Natural killer cell treated with Interleukin-12 subunit alpha and Interleukin-12 subunit beta and Interleukin-15 and Interleukin-18, amount 100 ng/mL, for 72 hours (primary cell): ENCODE results near the gene GGA2. TPM values are rescaled to one million over a fixed set of nuclear protein-coding genes. Genes with fewer than 3 reads are reported as not detected.
"Not testable (repeated sequence)": the region's sequence is repeated elsewhere in the genome, so short reads cannot be mapped to it uniquely, and the experiment has no call there.

Experiments used
- ATAC-seq, 2 donors: fragments of 150-1000 bp; cut with Tn5 transposase in 1 of 2; sonication (Bioruptor Pico), chemical (Tn5 transposase) in 1 of 2; 2 replicates each; pipeline ENCODE4 v1.10.0; 2021
- DNase-seq: peaks from one replicate; pipeline ENCODE4 v3.0.0; 2022; ENCODE audit warnings: low spot score
- H3K27ac Mint-ChIP-seq, 2 donors: 1 replicate in 1 of 2; 2 replicates in 1 of 2; pipeline ENCODE4 v1.8.0; 2022; ENCODE audit warnings: mixed read lengths in 2 of 2, mild to moderate bottlenecking in 1 of 2, moderate library complexity in 1 of 2
- H3K27me3 Mint-ChIP-seq, 2 donors: 1 replicate in 1 of 2; 2 replicates in 1 of 2; pipeline ENCODE4 v1.8.0; 2022; ENCODE audit warnings: mixed read lengths in 2 of 2
- H3K36me3 Mint-ChIP-seq: one replicate; pipeline ENCODE4 v1.8.0; 2022; ENCODE audit warnings: mixed read lengths
- H3K4me1 Mint-ChIP-seq, 2 donors: 1 replicate in 1 of 2; 2 replicates in 1 of 2; pipeline ENCODE4 v1.8.0; 2022; ENCODE audit warnings: low read depth in 2 of 2, mixed read lengths in 2 of 2, mild to moderate bottlenecking in 1 of 2
- H3K4me3 Mint-ChIP-seq: one replicate; pipeline ENCODE4 v1.8.0; 2022; ENCODE audit warnings: mixed read lengths
- H3K9me3 Mint-ChIP-seq: 2 replicates; pipeline ENCODE4 v1.8.0; 2022; ENCODE audit warnings: mixed read lengths
- total RNA-seq, 2 donors: library from RNA; stranded (reverse); gene quantifications; one replicate each; pipeline ENCODE4 v1.2.3, GENCODE V29; 2022

GGA2 gene
- total RNA-seq, 2 donors from 2014 or later = 61.0 to 97.3 TPM

DNA sequence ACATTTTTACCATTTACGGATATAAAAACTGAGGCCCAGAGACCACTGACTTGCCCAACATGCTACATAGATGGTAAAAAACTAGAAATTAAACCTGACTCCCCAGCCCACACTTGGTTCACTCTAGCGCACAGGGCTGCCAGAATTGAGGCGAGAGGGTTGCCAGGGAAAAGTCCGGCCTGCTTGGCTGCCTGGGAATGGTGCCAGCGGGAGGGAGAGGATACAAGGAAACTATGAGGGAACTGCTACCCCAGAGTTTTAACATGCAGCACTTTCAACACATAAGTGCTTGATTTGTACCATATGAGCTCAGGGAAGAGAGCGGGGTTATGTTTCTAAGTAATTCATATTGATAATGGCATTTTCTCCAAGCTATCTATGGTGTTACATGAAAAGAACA, 47.3 kb downstream of the GGA2 start:
- not testable (repeated sequence) for DNase-seq, H3K36me3 Mint-ChIP-seq, H3K9me3 Mint-ChIP-seq, H3K27ac Mint-ChIP-seq, H3K4me1 Mint-ChIP-seq, ATAC-seq, H3K4me3 Mint-ChIP-seq, H3K27me3 Mint-ChIP-seq

DNA sequence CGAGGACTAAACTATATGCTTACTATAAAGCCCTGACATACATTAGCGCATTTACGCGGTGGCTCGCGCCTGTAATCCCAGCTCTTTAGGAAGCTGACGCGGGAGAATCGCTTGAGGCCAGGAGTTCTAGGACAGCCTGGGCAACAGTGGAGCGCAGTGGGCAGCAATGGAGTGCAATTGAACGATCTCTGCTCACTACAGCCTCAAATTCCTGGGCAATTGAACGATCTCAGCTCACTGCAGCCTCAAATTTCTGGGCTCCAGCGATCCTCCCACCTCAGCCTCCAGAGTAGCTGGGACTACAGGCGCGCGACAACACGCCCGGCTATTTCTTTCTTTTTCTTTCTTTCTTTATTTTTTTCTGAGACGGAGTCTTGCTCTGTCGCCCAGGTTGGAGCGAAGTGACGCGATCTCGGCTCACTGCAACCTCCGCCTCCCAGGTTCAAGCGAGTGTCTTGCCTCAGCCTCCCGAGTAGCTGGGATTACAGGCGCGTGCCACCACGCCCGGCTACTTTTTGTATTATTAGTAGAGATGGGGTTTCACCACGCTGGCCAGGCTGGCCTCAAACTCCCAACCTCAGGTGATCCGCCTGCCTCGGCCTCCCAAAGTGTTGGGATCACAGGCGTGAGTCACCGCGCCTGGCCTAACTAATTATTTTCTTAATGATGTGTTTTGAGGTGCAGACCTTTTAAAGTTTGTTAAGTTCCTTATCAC, 56.8 kb downstream of the GGA2 start:
- DNase-seq = no peak
- Mint-ChIP-seq H3K4me1 (peaks cover 26 to 28% of the 10 kb centered on the region in 2 donors), H3K4me3 (peak overlapping the region; percentile 100), H3K27me3 (no peaks in the 10 kb centered on the region), H3K27ac (peak overlapping the region; percentile 87 to 95), H3K36me3 (no peaks in the 10 kb centered on the region), H3K9me3 (no peaks in the 10 kb centered on the region)
- ATAC-seq = no peak

DNA sequence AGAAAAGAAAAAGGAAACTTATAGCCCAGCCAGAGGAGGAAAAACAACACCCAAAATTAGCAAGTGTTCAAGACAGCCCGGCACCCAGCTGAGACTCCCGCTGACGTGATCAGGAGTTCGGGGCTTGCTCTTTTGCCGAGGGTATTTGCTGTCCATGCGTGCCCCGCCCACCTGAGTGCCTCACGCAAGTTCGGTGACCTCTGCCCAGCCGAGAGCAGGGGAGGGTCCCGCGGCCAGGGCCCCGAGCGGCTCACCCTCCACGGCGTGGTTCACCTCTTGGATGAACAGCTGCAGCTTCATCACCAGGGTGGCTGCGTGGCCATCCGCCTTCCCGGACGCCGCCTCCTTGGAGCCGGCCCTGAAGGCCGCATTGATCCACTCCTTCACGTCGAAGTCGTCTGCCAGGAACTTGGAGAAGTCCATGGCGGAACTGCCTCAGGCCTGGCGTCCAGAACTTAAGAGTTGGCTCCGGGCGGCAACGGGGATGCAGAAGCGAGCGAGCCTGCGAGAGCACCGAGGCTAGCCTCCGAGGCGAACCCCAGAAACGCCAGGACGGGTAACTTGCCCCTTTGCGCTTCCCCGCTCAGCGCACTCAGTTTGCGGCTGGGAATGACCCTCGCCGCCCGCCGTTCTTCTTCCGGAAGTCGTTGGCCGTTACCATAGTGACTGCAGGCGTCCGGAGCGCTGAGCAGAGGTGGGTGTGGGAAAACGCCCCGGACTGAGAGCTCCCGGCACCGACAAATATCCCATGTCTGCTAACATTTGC, 57.5 kb downstream of the GGA2 start, which contains the start of gene COG7:
COG7 (minus strand) TSS at position 618 of the 766 bp plus-strand sequence; CDS start at position 423, 195 bp downstream.
- Mint-ChIP-seq H3K36me3 (no peaks in the 10 kb centered on the region), H3K9me3 (no peaks in the 10 kb centered on the region), H3K27ac (peak within 1 kb of the TSS; percentile 87 to 95), H3K27me3 (no peaks in the 10 kb centered on the region), H3K4me3 (peak within 1 kb of the TSS; percentile 100), H3K4me1 (peaks cover 26 to 28% of the 10 kb centered on the region in 2 donors)
- ATAC-seq = peak; percentile 95 to 96
- DNase-seq = peak; percentile 91

DNA sequence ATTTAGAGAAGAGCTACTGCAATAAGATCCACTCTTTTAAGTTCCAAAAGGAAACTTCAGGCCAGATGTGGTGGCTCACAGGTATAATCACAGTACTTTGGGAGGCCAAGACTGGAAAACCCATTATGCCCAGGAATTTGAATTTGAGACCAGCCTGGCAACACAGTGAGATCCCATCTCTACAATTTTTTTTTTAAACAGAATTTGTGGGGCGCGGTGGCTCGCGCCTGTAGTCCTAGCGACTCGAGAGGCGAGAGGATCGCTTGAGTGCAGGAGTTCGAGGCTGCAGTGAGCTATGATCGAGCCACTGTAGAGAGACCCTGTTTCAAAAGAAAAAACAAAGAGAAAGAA, 58.1 kb downstream of the GGA2 start:
- Mint-ChIP-seq H3K36me3 (no peaks in the 10 kb centered on the region), H3K4me3 (peak overlapping the region; percentile 100), H3K27ac (peak overlapping the region; percentile 87 to 95), H3K27me3 (no peaks in the 10 kb centered on the region), H3K4me1 (peaks cover 26 to 28% of the 10 kb centered on the region in 2 donors), H3K9me3 (no peaks in the 10 kb centered on the region)
- no peak for DNase-seq
- no peak for ATAC-seq

DNA sequence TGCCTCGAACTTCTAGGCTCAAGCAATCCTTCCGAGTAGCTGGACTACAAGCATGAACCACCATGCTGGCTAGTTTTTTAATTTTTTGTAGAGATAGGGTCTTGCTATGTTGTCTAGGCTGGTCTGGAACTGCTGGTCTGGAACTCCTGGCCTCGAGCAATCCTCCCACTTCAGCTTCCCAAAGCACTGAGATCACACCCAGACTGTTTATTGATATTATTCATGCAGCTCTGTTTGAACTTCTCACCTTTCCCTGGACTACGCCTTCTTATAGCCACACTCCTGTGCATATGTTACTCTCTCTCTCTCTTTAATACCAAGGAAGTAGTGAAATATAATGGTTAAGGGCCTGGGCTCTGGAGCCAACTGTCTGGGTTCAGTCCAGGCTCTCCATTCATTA, 61.9 kb downstream of the GGA2 start:
- Mint-ChIP-seq H3K27ac (no peak overlapping the region), H3K4me3 (no peak overlapping the region)
- no peak for ATAC-seq

DNA sequence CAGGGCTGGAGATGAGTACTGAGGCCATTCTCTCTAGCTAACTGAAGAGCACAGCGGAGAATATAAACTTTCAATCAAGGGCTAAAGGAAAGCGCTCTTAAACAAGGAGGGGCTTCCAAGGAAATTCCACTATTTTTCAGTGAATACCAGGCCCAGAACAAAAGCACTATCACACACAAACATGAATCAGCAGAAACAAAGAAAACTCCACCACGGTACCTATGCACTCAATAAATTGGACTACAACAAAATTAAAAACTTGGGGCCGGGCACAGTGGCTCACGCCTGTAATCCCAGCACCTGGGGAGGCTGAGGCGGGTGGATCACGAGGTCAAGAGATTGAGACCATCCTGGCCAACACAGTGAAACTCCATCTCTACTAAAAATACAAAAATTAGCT, 72.8 kb downstream of the GGA2 start:
- not testable (repeated sequence) for H3K27me3 Mint-ChIP-seq, H3K4me1 Mint-ChIP-seq, H3K4me3 Mint-ChIP-seq, DNase-seq, H3K9me3 Mint-ChIP-seq, H3K27ac Mint-ChIP-seq, ATAC-seq
- peaks cover 11% of the 10 kb centered on the region for H3K36me3 Mint-ChIP-seq

More for the DNA sequence above, 61.9 kb downstream of the GGA2 start:
- Mint-ChIP-seq H3K4me1 (peaks cover 20 to 24% of the 10 kb centered on the region in 2 donors), H3K36me3 (no peaks in the 10 kb centered on the region), H3K27me3 (no peaks in the 10 kb centered on the region), H3K9me3 (no peaks in the 10 kb centered on the region)
- DNase-seq = no peak

DNA sequence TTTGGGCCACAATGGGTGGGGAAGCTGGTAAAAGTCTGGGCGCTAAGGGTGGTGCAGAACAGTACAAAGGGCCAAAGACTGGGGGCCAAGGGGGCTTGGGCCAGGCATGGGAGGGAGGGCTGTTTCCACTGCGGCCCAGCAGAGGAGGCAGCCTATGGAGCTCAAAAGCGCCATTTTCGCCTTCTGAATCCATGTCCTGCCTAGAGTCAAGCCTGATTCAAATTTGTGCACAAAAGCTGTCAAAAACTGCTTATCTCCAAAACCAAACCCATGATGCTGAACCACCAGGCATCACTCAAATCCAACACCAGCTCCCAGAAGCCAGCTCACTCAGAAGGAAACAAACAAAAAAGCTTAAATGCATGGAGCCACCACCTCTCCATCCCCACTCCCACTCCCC, 73.3 kb downstream of the GGA2 start:
- no peak overlapping the region for H3K4me3 Mint-ChIP-seq
- no peaks in the 10 kb centered on the region for H3K9me3 Mint-ChIP-seq
- peaks cover 11% of the 10 kb centered on the region for H3K36me3 Mint-ChIP-seq
- no peaks in the 10 kb centered on the region for H3K27me3 Mint-ChIP-seq
- DNase-seq (no peak), ATAC-seq (no peak)
- no peak overlapping the region for H3K27ac Mint-ChIP-seq
- no peaks in the 10 kb centered on the region for H3K4me1 Mint-ChIP-seq

DNA sequence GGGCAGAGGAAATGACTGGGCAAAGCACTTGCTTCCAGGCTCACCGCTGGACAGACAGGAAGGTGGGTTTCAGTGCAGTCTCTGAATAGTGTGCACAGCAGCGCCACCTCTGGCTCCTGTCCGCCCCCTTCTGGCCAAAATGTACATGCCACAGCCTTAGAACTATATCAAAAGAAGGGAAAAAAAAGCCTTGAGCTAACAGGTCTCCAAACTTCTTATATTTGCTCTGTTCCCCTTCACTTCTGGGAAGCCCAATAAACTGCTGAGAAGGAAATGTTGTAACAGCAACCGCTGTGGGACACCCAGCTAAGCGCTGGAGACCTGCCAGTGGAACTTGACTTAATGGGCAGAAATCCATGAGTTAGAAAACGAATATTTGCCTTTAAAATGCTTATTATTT, 74.8 kb downstream of the GGA2 start:
- peaks cover 6% of the 10 kb centered on the region for H3K36me3 Mint-ChIP-seq
- no peaks in the 10 kb centered on the region for H3K4me1 Mint-ChIP-seq
- no peak overlapping the region for H3K27ac Mint-ChIP-seq

DNA sequence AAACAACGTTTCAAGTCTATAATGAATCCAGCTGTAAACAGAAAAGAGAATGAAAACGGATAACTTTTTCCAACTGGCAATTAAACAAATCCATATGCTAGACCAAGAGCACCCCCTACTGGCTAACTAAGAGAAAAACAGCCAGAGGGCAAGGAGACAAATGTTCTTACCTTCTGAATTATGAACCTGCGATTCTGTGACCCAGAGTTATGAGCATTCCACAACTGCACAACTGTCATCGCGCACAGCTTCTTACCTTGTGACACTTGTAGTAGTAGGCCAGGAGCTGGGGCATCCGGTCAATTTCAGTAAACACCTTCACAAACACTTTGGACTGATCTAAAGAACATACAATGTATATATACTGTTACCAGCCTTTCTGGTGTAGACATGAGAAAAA, 75.9 kb downstream of the GGA2 start:
- Mint-ChIP-seq H3K27ac (no peak overlapping the region), H3K9me3 (no peaks in the 10 kb centered on the region), H3K4me3 (no peak overlapping the region), H3K27me3 (no peaks in the 10 kb centered on the region), H3K4me1 (no peaks in the 10 kb centered on the region), H3K36me3 (peaks cover 2% of the 10 kb centered on the region)
- no peak for ATAC-seq
- no peak for DNase-seq

More for the DNA sequence above, 74.8 kb downstream of the GGA2 start:
- ATAC-seq (peak; percentile 83), DNase-seq (no peak)
- Mint-ChIP-seq H3K4me3 (no peak overlapping the region), H3K27me3 (no peaks in the 10 kb centered on the region), H3K9me3 (no peaks in the 10 kb centered on the region)

DNA sequence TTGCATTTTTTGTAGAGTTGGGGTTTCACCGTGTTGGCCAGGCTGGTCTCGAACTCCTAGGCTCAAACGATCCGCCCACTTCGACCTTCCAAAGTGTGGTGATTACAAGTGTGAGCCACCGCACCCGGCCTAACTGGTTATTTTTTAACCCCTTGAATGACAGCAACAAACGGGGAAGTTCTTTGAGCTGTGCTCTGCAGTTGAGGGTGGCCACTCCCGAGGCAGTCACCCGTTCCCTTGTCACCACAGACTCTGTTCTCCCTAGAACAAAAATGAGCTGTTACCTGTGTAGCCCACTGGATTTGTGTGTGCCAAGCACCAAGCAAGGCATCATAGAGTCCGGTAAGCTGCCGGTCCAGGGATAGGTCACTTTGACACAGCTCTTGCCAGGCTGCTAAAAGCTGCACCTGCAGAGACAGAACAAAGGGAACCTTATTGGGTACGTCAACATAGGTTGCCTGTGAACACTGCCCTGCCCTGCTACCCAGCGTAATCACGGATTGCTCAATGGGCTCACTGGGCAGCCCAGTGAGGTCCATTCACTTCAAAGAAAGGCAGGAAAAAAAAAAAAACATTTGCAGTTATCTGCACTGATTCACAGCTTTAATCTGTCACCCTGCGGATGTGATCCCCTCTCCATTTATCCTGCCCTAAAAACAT, 76.9 kb downstream of the GGA2 start:
- H3K27ac Mint-ChIP-seq = no peak overlapping the region
- no peak overlapping the region for H3K4me3 Mint-ChIP-seq
- no peak for ATAC-seq
- H3K36me3 Mint-ChIP-seq = no peaks in the 10 kb centered on the region
- H3K27me3 Mint-ChIP-seq = no peaks in the 10 kb centered on the region
- no peaks in the 10 kb centered on the region for H3K9me3 Mint-ChIP-seq
- H3K4me1 Mint-ChIP-seq = no peaks in the 10 kb centered on the region
- DNase-seq = no peak

DNA sequence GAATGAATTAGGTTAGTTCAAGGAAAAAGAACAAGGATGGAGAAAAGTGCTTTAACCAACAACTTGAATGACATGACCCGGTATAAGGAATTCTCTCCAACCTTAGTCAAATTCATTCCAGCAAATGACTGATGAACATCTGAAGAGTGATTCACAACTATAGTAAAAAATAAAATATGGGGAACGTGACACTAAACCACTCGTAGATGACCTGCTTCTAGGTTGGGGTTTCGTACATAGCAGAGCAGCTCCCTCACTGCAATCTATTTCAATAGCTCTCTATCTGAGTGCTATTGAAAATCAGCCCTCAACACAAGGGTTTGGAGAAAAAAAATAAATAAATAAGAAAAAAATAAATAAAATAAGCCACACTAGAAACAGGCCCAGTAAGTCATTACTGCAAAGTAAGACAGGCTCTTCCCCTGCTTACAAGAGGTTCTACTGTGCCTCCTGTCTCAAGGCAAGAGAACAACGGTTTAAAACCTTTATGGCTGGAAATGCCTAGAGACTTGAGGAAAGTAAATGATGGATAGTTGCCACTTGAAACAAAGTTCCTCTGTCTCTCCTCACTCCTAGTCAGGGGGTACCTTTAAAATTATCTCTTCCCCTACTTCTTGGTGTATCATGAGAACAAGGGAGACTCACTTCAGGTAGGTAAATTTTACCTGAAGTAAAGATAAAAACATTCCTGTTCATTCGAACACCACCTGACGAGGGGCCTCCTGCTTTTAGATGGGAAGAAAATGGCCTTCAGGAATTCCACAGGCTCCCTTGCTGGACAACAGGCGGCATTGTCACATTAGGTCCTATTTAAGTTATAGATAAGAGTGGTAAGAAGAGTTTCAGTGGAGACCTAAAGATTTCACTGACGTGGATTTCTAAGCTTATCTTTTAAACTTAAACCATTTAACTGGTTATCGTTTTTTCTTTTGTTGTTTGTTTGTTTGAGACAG, 77.8 kb downstream of the GGA2 start:
- DNase-seq (no peak), ATAC-seq (no peak)
- H3K4me3 Mint-ChIP-seq = no peak overlapping the region
- no peaks in the 10 kb centered on the region for H3K4me1 Mint-ChIP-seq
- H3K9me3 Mint-ChIP-seq = no peaks in the 10 kb centered on the region
- H3K27ac Mint-ChIP-seq = no peak overlapping the region
- no peaks in the 10 kb centered on the region for H3K36me3 Mint-ChIP-seq
- no peaks in the 10 kb centered on the region for H3K27me3 Mint-ChIP-seq

DNA sequence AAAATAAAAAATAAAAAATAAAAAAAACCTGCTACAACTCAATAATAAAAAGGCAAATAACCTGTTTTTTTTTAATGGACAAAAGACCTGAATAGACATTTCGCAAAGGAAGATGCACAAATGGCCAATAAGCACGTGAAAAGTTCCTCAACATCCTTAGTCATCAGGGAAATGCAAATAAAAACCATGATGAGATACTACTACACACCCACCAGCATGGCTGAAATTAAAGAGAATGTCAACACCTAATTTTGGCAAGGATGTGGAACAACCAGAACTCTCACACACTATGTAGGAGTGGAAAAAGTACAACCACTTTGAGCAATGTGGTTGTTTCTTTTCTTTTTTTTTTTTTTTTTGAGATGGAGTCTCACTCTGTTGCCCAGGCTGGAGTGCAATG, 81.9 kb downstream of the GGA2 start:
- no peak for DNase-seq
- no peak for ATAC-seq
- no peaks in the 10 kb centered on the region for H3K9me3 Mint-ChIP-seq
- H3K4me1 Mint-ChIP-seq = no peaks in the 10 kb centered on the region
- no peak overlapping the region for H3K27ac Mint-ChIP-seq
- H3K4me3 Mint-ChIP-seq = no peak overlapping the region
- peaks cover 7% of the 10 kb centered on the region for H3K36me3 Mint-ChIP-seq
- H3K27me3 Mint-ChIP-seq = no peaks in the 10 kb centered on the region

DNA sequence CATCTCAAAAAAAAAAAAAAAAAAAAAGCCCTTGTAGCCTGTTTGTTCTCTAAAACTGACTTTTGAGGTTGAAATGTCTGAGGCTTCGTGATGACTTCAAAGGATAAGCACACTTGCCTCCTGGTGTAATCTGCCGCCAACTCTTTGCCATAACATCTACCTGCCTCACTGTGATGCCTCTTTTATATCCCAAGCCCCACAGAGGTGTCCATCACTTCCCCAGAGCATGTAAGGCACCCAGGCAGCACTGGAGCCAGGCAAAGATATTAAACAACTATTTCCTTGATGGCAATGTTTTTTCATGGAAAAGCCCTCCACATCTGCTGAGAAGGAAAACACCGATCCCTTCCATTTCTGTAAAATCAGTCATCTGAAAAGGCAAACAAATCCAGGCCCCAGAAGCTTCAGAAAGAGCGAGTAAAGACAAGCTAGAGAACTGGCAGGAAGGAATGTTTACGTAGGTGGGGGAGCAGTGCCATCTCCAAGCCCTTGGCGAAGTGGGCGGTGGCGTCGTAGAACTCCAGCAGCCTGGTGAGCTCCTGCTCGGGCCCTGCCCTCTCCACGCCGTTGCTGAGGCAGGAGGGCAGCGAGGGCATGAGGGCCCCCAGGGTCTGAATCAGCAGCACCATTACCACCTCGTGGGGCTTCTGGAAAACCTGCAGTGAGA, 85.9 kb downstream of the GGA2 start:
- DNase-seq (no peak), ATAC-seq (no peak)
- Mint-ChIP-seq H3K4me3 (no peak overlapping the region), H3K27ac (no peak overlapping the region), H3K9me3 (no peaks in the 10 kb centered on the region), H3K36me3 (peaks cover 9% of the 10 kb centered on the region), H3K27me3 (no peaks in the 10 kb centered on the region), H3K4me1 (no peaks in the 10 kb centered on the region)
